Thoracic aorta (tissue), 2 donors: ENCODE data around the gene DMWD. TPM values are rescaled to one million over a fixed set of nuclear protein-coding genes. Genes with fewer than 3 reads are reported as not detected.
A peak's percentile ranks its signal among the peaks of the same experiment; 100 is the strongest.

Experiments used
- ATAC-seq: fragments of 150-250 bp; one replicate; pipeline ENCODE4 v1.8.0; 2017; ENCODE audit warnings: low read depth; ENCODE audit not compliant: insufficient number of reproducible peaks, low FRiP score
- DNase-seq: peaks from one replicate; pipeline ENCODE4 v3.0.0-alpha.2; 2020; ENCODE audit warnings: low spot score
- H3K27ac ChIP-seq, 2 donors: fragments of 200-600 bp; sonication (generic); 1 replicate in 1 of 2; 2 replicates in 1 of 2; pipeline ENCODE4 v1.5.1; 2016; ENCODE audit warnings: mild to moderate bottlenecking in 2 of 2, moderate library complexity in 2 of 2
- H3K27me3 ChIP-seq: fragments of 200-600 bp; sonication (generic); replicated peaks from 2 replicates; pipeline ENCODE4 v1.6.0; 2016; ENCODE audit warnings: mild to moderate bottlenecking; ENCODE audit not compliant: insufficient read depth
- H3K36me3 ChIP-seq: fragments of 200-600 bp; sonication (generic); one replicate; pipeline ENCODE4 v1.5.1; 2016
- H3K4me1 ChIP-seq, 2 donors: fragments of 200-600 bp; sonication (generic); 1 replicate in 1 of 2; 2 replicates in 1 of 2; pipeline versions ENCODE4 v1.5.1 to v1.6.0; 2016; ENCODE audit warnings: low read depth in 2 of 2, mild to moderate bottlenecking in 1 of 2; ENCODE audit not compliant: control insufficient read depth in 1 of 2
- H3K4me3 ChIP-seq: fragments of 200-600 bp; sonication (generic); 2 replicates; pipeline ENCODE4 v1.5.1; 2016; ENCODE audit warnings: mild to moderate bottlenecking
- H3K9me3 ChIP-seq: fragments of 200-600 bp; sonication (generic); 2 replicates; pipeline ENCODE4 v1.5.1; 2016
- total RNA-seq, 2 donors: library from RNA; depleted of rRNA; stranded (reverse); fragments of >200 nt; gene quantifications; one replicate each; pipeline versions ENCODE4 v1.1.0 to v1.2.3, GENCODE V29; 2016
- TF ChIP-seq, protein P1 (sequence below): fragments of 200-600 bp; sonication (generic); IDR thresholded peaks from one replicate; pipeline ENCODE4 v1.5.1; 2019; ENCODE audit warnings: antibody characterized with exemption

The DMWD gene
- total RNA-seq, 2 donors from 2014 or later = 79.1 to 91.1 TPM

DNA sequence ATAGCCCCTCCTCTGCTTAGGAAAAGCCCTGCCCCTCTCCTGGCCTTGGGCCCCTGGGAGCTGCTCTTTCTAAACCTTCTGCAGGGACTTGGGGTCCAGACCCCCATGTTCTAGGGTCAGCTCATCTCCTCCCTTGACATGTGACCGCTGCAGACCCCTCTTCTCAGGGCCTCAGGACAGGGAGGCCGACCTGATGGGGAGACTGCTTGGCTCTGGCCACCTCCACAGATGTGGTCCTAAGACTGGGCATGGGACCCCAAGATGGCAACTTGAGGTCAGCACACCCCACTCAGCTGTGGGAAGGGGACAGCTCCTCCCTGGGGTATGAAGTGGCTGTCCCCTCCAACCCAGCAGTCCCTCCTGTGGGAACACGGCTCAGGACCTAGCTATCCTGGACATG, 19.7 kb downstream of the DMWD start:
- Histone ChIP-seq H3K27me3 (no peaks in the 10 kb centered on the region), H3K27ac (peak overlapping the region in 1 of 2 donors; percentile 28), H3K36me3 (peaks cover 44% of the 10 kb centered on the region), H3K4me3 (no peak overlapping the region), H3K9me3 (no peaks in the 10 kb centered on the region), H3K4me1 (peaks cover 0 to 9% of the 10 kb centered on the region in 2 donors)
- TF ChIP-seq, protein P1, sequence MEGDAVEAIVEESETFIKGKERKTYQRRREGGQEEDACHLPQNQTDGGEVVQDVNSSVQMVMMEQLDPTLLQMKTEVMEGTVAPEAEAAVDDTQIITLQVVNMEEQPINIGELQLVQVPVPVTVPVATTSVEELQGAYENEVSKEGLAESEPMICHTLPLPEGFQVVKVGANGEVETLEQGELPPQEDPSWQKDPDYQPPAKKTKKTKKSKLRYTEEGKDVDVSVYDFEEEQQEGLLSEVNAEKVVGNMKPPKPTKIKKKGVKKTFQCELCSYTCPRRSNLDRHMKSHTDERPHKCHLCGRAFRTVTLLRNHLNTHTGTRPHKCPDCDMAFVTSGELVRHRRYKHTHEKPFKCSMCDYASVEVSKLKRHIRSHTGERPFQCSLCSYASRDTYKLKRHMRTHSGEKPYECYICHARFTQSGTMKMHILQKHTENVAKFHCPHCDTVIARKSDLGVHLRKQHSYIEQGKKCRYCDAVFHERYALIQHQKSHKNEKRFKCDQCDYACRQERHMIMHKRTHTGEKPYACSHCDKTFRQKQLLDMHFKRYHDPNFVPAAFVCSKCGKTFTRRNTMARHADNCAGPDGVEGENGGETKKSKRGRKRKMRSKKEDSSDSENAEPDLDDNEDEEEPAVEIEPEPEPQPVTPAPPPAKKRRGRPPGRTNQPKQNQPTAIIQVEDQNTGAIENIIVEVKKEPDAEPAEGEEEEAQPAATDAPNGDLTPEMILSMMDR = no peak
- no peak for ATAC-seq
- DNase-seq = no peak

DNA sequence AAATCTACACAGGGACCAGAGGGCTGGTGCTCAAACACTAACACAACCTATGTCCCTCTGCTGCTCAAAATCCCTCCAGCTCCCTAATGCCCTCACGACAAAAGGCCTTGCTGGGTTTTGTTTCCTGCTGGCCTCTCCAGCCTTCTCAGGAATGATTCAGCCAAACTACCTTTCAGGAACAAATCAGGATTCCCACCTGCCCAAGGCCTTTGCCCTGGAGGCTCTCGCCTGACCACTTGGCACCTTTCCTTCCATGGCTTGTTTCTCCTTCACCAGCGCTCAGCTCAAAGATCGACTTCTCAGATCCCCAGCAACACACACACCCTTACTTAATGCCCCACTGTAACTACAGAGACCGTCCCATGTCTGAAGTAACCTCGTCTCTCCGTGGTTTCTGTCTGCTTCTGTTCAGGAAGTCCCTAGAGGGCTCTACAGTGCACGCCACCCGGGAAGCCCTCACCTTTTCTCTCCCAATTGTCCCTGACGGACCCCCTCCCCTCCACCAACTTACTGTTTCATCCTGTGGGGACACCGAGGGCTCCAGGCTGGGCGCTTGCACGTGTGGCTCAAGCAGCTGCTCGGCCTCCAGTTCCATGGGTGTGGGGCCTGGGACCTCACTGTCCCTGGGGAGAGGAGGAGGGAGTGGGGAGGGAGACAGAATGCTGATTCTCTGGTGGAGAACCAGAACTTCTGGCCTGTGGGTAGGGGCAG, 20.4 kb downstream of the DMWD start:
- ATAC-seq (no peak), DNase-seq (no peak)
- no peaks in the 10 kb centered on the region for H3K27me3 ChIP-seq
- H3K4me3 ChIP-seq = no peak overlapping the region
- no peaks in the 10 kb centered on the region for H3K9me3 ChIP-seq
- H3K4me1 ChIP-seq = peaks cover 0 to 9% of the 10 kb centered on the region in 2 donors
- H3K27ac ChIP-seq = peak overlapping the region in 1 of 2 donors; percentile 83
- H3K36me3 ChIP-seq = peaks cover 38% of the 10 kb centered on the region
- TF ChIP-seq, protein P1 = no peak

DNA sequence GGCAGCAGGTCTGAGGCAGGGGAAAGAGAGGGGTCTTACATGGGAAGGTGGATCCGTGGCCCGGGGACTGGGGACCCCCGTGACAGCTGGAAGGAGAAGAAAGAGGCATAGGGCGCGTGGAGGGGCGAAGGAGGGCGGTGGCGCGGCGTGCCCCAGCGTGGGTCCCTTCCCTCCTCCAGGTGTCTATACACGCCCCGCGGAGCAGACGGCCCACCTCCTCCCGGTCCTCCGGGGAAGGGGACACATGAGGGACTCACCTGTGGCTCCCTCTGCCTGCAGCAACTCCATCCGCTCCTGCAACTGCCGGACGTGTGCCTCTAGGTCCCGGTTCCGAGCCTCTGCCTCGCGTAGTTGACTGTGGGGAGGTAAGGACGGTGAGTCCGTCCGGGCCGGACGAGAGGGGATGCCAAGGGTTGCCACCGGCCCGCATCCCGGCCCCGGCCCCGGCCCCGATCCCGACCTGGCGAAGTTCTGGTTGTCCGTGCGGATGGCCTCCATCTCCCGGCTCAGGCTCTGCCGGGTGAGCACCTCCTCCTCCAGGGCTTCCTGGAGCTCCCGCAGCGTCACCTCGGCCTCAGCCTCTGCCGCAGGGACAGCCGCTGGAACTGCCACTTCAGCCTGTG, 21.2 kb downstream of the DMWD start:
- peak overlapping the region; percentile 83 to 98 for H3K27ac ChIP-seq
- no peak overlapping the region for H3K4me3 ChIP-seq
- TF ChIP-seq, protein P1 = no peak
- H3K36me3 ChIP-seq = peaks cover 29% of the 10 kb centered on the region
- H3K4me1 ChIP-seq = peaks cover 2 to 16% of the 10 kb centered on the region in 2 donors
- DNase-seq (no peak), ATAC-seq (no peak)
- H3K27me3 ChIP-seq = no peaks in the 10 kb centered on the region
- H3K9me3 ChIP-seq = no peaks in the 10 kb centered on the region

DNA sequence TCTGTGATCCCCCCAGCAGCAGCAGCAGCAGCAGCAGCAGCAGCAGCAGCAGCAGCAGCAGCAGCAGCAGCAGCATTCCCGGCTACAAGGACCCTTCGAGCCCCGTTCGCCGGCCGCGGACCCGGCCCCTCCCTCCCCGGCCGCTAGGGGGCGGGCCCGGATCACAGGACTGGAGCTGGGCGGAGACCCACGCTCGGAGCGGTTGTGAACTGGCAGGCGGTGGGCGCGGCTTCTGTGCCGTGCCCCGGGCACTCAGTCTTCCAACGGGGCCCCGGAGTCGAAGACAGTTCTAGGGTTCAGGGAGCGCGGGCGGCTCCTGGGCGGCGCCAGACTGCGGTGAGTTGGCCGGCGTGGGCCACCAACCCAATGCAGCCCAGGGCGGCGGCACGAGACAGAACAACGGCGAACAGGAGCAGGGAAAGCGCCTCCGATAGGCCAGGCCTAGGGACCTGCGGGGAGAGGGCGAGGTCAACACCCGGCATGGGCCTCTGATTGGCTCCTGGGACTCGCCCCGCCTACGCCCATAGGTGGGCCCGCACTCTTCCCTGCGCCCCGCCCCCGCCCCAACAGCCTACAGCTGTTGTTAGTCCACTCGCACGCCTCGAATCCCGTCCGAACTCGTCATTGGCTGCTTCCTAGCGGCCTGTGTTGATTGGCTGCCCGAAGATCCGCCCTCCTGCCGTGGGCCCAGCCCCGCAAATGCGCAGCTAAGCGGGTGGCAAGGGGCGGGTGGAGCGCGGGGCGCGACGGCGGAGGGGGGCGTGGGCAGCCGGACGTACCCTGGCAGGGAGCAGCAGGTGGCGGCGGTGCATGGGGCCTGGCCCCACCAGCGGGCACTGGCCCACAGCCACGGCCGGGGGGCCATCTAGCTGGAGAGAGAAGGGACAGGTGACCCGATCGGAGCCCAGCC, 22.2 kb downstream of the DMWD start:
- DNase-seq (peak; percentile 91), ATAC-seq (peak; percentile 46)
- H3K27ac ChIP-seq = peak overlapping the region; percentile 83 to 98
- H3K4me1 ChIP-seq = peaks cover 12 to 26% of the 10 kb centered on the region in 2 donors
- no peaks in the 10 kb centered on the region for H3K27me3 ChIP-seq
- no peaks in the 10 kb centered on the region for H3K9me3 ChIP-seq
- peak overlapping the region; percentile 98 for H3K4me3 ChIP-seq
- TF ChIP-seq, protein P1 = peak; percentile 98
- H3K36me3 ChIP-seq = peaks cover 27% of the 10 kb centered on the region

DNA sequence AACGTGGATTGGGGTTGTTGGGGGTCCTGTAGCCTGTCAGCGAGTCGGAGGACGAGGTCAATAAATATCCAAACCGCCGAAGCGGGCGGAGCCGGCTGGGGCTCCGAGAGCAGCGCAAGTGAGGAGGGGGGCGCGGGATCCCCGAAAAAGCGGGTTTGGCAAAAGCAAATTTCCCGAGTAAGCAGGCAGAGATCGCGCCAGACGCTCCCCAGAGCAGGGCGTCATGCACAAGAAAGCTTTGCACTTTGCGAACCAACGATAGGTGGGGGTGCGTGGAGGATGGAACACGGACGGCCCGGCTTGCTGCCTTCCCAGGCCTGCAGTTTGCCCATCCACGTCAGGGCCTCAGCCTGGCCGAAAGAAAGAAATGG, 22.8 kb downstream of the DMWD start:
- Histone ChIP-seq H3K36me3 (peaks cover 22% of the 10 kb centered on the region), H3K27me3 (no peaks in the 10 kb centered on the region), H3K27ac (peak overlapping the region; percentile 83 to 98), H3K4me3 (peak overlapping the region; percentile 98), H3K4me1 (peaks cover 18 to 32% of the 10 kb centered on the region in 2 donors), H3K9me3 (no peaks in the 10 kb centered on the region)
- DNase-seq (no peak), ATAC-seq (no peak)
- TF ChIP-seq, protein P1 = no peak
